Heart left ventricle (tissue), 13 donors: ENCODE results near the gene METTL4.

Source experiments
- POLR2A ChIP-seq, 2 donors: fragments of 450-650 bp; IDR thresholded peaks; one replicate each; pipeline ENCODE4 v1.6.1; 2017; ENCODE audit warnings: antibody characterized with exemption in 2 of 2, mild to moderate bottlenecking in 2 of 2, moderate library complexity in 2 of 2
- TF ChIP-seq, protein P1 (sequence below), 12 donors: fragments of 200-600 bp; sonication (generic) in 4 of 12; IDR thresholded peaks; one replicate each; pipeline versions ENCODE4 v1.5.0 to v1.8.0; 2018 to 2022; ENCODE audit warnings: antibody characterized with exemption in 12 of 12, mild to moderate bottlenecking in 5 of 12
- donor health status: ischemic (EF 13 %, LVEDD 7.1; RV severe dilation, severe dysfunction).
- donor health status: DM: no; HTN: yes; CAD: no.
- donor health status: DM: no; HTN: no; CAD: no.
- donor health status: ischemic (EF 25% LVEDD 6.9; RV normal size, moderate dysfunction).
- donor health status: ischemic (EF 25% LVEDD 5.7; RV mildly dilated, moderate dysfunction).
- donor health status: ischemic (EF 35%, LVEDD 5.7; RV mildly dilated, moderate dysfunction).
- donor health status: nonischemic (EF 11% LVEDD 7.7; RV severe dilation, severe dysfunction).
- donor health status: DM: yes; HTN: yes; CAD: no.
- donor health status: PGD.
- donor health status: ischemic (EF 29% LVEDD 5.4; RV normal size, mild dysfunction).
- donor health status: nonischemic (EF 23%, LVEDD 6.1; RV moderate dilation, normal function).

- TF ChIP-seq, protein P1, sequence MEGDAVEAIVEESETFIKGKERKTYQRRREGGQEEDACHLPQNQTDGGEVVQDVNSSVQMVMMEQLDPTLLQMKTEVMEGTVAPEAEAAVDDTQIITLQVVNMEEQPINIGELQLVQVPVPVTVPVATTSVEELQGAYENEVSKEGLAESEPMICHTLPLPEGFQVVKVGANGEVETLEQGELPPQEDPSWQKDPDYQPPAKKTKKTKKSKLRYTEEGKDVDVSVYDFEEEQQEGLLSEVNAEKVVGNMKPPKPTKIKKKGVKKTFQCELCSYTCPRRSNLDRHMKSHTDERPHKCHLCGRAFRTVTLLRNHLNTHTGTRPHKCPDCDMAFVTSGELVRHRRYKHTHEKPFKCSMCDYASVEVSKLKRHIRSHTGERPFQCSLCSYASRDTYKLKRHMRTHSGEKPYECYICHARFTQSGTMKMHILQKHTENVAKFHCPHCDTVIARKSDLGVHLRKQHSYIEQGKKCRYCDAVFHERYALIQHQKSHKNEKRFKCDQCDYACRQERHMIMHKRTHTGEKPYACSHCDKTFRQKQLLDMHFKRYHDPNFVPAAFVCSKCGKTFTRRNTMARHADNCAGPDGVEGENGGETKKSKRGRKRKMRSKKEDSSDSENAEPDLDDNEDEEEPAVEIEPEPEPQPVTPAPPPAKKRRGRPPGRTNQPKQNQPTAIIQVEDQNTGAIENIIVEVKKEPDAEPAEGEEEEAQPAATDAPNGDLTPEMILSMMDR (IDR thresholded peaks at IDR 0.05): no peak
- no peak for TF ChIP-seq POLR2A (IDR thresholded peaks at IDR 0.05)
These were observed 62.6 kb downstream of the METTL4 start for GRCh38 chr18:2508678-2509077.
